ENCODE data around the gene HAUS7.
A peak's percentile ranks its signal among the peaks of the same experiment; 100 is the strongest.

HAUS7 gene

DNA sequence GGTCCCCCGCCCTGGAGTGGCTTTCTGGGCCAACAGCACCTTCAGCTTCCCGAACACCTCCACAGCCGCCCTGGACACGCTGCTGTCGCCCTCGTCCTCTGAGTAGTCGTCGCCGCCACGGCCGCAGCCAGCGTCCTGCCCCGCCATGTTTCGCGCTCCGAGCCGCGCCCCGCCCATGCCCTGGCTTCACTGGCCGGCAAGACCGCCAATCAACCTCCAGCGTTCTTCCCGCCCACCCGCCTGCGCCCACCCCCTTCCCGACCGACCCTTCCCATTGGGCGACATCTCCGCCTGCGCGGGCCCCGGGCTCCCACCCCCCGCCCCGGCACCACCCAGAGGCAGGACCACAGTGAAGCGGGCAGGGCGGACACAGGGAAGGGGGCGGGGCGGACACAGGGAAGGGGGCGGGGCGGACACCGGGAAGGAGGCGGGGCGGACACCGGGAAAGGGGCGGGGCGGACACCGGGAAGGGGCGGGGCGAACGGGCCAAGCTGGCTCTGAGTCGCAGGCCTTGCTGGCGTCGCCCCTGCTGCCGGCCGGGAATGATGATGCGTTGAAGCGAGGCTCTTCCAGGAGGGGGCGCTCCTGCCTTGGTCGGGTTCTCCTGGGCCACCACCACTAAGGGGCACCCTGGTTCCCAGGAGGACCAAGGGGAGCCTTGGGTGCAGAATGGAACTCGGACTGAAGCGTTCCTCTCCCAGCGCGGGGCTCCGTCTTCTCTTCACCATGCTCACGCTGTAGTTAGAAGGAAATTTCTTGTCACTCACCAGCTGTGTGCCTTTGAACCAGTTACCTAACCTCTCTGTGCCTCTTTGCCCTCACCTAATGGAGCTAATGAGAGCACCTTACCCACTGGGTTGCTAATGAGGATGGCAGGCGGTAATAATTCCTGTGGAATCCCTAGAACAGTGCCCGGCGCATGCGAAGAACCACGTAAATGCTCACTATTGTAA lies at the start of gene HAUS7:
TSS of gene HAUS7 (minus strand) at position 166 of the 953 bp plus-strand sequence. CDS start at position 147, 19 bp downstream.
- DNase-seq (ENCODE audit: low read depth) = peak; percentile 78

DNA sequence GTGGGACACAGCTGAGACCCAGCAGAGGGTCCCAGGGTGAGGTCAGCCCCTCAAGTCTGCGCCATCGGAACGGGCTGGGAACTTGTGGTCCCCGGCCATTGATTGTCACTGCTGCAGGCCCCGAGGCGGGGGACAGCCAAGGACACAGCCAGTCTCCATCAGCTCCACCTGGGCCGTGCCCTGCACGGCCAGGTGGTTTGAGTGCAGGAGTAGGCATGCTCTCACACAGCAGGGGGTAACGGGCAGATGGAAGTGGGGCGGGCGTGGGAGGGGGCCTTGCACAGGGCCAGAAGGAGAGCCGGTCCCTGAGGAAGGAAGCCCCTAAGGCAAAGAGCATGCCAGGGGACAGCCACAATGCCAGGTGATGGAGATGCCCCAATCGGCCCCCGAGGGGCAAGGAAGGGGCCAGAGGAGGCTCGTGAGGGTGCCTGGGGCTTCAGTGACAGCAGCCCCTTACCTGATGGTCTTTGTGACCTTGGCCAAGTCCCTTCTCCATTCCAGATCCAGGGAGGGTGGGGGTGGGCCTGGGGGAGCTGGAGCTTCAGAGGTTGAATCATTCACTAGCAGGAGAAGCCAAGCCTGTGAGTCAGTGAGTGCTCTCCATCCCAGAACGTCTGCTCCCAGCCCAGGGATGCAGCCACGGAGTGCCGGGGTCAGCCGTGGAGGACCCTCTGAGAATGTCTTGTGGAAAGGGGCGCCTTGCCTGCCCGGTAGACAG lies 49.4 kb upstream of the HAUS7 start:
- no peak for DNase-seq (ENCODE audit: low read depth)

DNA sequence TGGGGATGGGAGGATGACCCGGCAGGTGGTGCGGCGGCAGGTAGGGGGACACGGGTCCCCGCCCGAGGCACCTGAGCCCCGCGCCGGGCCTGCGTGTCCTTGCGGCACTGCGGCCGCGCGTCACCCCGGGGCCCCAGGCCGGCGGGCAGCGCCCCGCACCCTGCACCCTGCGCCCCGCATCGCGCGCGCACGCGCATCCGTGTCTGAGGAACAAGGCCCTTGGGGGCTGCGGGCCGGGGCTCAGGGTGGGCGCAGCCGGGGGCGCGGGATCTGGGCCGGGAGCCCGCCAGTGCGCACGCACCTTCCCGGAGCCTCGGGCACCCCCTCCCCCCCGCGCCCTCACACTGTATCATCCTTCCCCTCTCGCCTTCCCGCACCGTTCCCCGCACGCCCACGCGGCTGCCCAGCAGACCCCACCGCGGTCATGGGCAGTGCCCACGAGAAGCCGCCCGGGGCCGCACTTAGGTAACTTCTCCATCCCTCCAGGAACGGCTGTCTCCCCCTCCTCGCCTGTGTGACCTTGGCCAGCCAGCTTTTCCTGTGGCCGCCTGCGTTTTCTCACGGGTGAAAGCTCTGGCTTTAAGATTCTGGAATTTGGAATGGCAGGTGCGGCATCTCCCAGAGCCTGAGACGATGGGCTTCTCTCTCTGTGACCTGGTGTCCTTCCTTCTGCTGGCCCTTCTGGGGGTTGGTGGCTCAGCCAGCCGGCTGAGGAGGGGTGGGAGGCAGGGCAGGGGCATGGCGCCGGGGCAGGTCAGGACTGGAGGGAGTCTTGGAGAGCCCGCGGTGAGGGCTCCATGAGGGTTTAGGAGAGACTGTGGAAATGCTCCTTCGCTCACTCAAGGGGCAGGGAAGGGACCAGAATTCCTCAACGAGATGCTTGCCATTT lies 47.8 kb upstream of the HAUS7 start:
- DNase-seq (ENCODE audit: low read depth) = no peak

DNA sequence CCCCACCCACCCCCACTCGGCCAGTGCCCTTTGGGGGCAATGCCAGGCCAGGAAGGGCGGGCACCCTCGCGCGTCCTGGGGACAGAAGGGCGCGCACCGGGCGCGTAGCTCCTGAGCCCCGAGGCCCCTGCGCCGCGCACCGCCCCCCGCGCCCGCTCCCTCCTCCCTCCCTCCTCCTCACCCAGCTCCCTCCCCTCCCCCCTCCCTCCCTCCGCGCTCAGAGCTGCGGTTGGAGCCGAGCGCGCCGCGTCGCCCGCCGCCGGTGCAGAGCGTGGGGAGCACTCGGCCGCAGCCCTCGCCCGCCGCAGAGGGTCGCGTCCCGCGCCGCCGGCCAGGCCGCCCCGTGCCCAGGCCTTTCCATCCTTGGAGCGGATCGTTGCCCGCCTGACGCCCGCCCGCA lies 47.0 kb upstream of the HAUS7 start, which contains the start of gene ATP2B3:
TSS of gene ATP2B3 (plus strand) at position 220 of the 400 bp plus-strand sequence. CDS start 18,606 bp downstream, outside the sequence.
- no peak for DNase-seq (ENCODE audit: low read depth)

DNA sequence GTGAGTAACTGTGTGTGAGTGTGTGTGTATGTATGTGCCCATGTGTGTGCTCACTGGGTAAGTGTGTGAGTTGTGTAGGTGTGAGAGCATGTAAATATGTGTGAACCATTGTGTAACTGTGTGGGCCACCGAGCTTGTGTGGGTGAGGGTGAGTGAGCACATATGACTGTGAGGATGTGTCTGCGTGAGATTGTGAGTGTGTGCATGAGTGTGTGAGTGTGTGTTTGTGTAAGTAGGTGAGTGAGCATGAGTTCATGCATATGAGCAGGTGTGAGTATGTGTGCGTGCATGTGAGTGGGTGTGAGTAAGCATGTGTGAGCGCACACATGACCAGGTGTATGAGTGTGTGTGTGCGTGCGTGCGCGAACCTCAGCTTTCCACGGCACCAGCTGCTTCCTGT lies 45.7 kb upstream of the HAUS7 start:
- DNase-seq (ENCODE audit: low read depth) = no peak

DNA sequence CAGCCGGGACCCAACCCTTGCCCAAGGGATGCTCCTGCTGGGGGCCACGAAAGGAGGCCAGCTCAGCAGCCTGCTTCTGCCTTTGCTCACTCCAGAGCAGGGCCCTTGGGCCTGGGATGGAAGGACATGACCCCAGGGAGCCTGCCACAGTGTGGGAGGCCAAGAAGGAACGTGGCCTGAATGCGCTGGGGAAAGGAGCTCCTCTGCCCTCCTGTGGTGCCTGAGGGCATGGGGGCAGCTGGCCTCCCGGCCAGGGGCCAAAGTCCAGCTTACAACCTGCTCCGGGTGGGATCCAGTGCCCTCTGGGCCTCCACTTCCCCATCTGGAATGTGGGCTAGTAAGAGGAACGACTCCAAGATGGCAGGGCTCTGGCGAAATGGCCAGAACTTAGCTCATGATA lies 45.1 kb upstream of the HAUS7 start:
- no peak for DNase-seq (ENCODE audit: low read depth)

DNA sequence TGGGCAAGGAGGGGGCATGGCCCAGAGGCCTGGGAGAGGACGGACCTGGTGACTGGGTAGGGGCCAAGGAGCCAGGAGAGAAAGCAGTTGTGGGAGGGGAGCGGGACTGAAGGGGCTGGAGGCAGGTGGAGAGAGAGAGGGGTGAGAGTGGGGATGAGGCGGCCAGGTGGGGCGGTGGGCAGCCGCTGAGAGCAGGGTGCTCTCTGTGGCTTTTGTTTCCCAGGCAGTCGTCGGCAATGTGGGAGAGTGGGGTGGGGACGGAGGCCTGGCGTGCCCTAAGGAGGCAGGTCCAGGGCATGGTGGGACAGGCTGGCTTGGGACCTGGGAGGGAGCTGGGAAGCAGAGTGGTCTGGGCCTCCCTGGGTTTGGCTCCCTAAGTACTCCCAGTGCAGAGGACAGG lies 43.9 kb upstream of the HAUS7 start:
- no peak for DNase-seq (ENCODE audit: low read depth)

DNA sequence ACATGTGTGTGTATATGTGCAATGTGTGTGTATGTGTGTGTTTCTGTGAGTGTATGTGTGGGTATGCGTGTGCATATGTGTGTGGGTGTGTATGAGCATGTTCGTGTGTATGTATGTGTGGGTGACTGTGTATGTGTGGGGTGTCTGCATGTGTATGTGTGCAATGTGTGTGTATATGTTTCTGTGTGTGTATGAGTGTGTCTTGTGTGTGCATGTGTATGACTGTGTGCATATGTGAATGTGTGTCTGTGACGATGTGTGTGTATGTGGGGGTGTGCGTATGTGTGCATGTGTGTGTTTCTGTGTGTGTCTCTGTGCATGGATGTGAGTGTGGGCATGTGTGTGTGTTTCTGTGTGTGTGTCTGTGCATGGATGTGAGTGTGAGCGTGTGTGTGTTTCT lies 42.9 kb upstream of the HAUS7 start:
- no peak for DNase-seq (ENCODE audit: low read depth)

DNA sequence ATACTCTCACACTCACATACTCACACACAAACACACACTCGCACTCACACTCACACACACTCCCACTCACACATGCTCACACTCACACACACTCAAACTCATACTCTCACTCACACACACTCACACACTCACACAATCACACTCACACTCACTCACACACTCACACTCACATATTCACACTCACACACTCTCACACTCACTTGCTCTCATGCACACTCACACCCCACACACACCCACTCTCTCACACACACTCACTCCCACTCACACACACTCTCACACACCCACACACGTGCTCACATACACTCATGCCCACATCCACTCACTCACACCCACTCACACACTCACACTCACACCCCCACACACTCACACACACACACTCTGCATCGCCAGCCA lies 42.1 kb upstream of the HAUS7 start:
- DNase-seq (ENCODE audit: low read depth) = no peak

DNA sequence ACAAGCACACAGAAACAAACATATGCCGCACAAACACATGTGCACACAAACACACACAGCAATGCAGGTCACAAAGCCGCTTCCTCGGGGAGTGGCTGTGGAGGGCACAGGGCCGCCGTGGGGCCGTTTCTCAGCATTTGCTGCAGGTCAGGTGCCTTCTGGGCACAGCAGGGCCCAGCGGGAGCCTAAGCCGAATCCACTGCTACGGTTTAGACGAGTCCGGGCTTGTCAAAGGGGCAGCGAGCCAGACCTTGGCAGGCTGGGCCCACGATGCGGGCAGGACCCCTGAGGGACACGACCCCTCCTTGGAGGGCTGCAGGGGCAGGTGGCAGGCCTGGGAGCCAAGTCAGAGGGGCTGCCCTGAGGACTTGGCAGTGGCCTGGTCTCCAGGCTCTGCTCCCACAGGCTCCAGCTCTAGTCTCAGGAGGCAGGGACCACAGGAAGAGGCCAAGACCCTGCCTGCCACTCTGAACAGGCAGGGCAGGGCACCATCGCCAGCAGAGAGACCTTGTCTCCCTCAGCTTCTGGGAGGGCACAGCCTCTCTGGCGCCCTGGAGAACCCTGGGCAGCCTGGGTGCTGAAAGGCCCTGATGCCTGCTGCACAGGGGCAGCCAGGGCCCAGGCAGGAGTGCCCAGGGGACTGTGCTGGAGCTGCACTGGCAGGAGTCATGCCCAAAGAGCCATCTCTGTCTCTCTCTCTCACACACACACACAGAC lies 41.6 kb upstream of the HAUS7 start:
- no peak for DNase-seq (ENCODE audit: low read depth)

DNA sequence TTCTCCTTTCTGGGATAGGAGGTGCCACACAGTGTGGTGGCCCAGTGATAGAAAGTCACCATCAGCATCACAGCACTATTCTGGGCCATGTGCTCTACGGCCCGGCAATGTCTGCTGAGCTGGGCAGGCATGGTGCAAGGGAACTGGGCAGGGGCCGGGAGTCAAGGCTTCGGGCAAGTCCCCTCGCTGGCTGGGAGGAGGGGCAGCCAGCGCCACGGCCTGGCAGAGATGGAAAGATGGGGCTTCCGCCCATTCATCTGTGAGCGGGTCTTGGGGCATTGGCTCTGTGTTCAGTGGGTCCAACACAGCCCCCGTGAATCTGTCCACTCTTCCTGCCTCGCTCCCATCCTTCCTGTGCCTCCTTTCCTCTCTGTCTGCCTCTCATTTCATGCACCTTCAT lies 40.0 kb upstream of the HAUS7 start:
- DNase-seq (ENCODE audit: low read depth) = no peak

DNA sequence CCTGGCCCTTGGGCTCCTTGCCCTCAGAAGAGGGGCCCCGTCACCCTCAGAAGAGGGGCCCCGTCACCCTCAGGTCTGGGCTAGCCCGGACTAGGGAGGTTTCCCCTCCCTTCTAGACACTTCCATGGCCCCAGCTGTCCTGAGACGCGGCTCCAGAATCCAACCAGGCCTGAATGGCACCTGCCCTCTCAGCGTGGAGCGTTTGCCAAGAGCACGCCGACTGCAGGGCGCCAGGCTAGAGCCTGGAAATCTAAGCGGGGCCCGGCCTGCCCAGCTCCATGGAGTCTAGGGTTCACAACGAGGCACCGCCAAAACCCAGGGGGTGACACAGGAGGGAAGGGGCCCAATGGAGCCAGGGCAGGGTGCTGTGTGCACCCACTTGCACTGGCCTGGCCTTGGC lies 39.2 kb upstream of the HAUS7 start:
- DNase-seq (ENCODE audit: low read depth) = no peak

DNA sequence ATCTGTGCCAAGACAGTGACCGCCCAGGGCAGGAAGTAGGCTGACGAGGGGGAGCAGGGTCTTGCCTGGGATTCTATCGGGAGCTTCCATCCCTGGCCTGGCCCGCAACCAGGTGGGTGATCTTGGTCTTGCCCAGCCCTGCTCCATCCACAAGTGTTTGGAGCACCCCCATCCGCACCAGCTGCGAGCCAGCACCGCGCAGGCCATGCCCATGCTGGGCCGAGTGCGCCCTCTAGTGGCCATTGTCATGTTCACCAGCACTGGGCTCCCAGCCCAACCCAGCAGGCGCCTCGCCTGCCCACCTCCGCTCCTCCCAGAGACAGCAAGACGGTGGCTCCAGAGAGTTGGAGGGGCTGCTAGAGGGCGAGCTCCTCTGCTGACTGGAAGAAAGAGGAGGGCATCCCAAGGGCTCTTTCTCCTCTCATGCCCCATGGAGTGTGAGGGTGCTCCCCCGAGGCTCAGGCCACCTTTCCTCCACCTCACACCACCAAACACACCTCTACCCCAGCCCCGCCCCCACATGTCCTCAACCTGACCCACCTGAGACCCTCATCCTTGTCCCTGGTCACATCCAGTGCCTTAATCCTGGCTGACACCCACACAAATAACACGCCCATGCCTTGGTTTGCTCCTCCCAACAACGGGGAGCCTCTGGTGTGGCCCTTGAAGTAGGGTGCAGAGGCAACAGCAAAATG lies 37.3 kb upstream of the HAUS7 start:
- DNase-seq (ENCODE audit: low read depth) = peak; percentile 71

DNA sequence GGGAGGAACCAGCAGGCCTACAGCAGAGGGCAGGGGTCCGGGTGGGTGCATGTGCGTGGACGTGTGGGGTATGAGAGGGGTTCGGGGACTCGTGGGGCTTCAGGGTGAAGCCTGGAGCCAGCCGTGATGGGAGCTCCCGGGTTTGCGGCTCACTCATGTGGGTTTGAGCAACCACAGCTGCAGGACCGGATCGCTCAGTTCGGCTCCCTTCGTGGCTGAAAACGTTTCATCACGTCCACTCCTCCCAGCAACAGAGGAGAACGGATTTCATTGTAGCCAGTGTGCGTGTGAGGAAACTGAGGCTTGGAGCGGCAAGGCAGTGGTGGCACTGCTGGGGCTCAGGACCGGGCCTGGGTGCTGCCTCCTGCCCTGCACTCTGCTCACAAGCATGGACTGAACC lies 35.0 kb upstream of the HAUS7 start:
- no peak for DNase-seq (ENCODE audit: low read depth)

DNA sequence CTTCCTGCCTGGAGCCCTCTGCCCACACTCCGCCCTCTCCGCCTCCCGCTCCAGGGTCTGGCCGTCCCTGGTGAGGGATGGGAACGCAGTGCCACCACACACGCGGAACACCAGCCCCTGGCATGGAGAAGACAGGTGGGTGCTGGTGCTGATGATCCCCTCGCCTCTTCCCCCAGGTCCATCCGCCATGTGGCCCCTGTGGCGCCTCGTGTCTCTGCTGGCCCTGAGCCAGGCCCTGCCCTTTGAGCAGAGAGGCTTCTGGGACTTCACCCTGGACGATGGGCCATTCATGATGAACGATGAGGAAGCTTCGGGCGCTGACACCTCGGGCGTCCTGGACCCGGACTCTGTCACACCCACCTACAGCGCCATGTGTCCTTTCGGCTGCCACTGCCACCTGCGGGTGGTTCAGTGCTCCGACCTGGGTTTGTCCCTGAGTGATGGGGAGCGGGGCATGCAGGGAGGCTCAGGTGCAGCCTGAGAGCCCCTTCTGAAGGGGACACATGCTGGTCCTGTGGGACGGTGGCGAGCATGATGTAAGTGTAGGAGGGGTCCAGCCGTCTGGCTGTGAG lies 34.2 kb upstream of the HAUS7 start:
- DNase-seq (ENCODE audit: low read depth) = no peak

DNA sequence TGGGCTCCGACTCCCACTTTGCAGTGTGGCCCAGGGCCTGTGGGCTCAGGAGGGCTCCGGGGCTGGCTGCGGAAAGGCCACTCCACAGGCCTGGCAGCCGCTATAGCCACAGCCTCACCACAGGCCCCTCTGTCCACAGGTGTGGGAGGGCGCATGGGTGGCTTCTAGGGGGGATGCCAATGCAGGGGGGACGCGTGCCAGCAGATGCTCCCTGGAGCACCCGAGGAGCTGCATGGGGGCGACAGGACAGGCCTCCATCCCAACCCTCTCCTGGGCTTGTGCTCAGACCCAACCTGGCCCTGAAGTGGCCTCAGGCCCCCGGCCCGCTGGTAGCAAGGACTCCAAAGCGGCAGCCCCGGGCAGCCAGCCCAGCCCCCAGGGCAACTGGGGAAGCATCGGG lies 32.4 kb upstream of the HAUS7 start:
- no peak for DNase-seq (ENCODE audit: low read depth)

DNA sequence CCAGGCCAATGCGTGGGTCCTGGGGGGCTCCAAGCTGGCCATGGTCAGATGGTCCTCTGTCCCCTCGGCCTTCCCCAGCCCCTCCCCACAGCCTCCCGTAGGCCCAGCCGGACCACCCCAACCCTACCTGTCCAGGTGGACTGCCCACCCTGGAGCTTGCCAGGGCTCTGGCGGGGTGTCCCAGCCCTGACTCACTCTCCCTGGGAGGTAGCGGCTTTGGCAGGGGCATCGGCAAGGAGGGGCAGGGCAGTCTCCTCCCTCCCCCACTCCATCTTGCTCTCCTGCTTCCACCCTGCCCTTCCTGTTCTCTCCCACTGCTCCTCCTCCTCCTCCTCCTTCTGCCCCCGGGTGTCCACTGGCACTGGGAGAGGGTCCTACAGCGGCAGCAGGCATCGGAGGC lies 31.8 kb upstream of the HAUS7 start:
- DNase-seq (ENCODE audit: low read depth) = no peak

DNA sequence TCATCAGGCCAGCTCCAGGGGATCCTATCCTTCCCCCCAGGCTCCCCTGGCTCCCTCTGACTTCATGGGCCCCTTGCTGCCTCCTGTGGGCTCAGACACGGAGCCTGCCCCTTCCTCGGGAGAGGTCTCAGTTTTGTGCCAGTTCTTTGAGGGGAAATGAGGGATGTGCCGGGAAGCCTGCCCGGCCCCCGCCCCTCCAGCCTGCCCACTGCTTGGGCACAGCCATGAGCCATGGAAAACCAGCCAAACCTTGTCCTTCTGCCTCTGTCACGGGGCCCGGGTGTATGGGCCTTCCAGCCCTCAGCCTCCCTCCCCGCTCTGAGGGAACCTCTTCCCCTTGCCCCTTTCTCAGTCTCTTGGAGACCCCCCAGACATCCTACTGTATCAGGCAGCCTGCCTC lies 31.2 kb upstream of the HAUS7 start:
- no peak for DNase-seq (ENCODE audit: low read depth)

DNA sequence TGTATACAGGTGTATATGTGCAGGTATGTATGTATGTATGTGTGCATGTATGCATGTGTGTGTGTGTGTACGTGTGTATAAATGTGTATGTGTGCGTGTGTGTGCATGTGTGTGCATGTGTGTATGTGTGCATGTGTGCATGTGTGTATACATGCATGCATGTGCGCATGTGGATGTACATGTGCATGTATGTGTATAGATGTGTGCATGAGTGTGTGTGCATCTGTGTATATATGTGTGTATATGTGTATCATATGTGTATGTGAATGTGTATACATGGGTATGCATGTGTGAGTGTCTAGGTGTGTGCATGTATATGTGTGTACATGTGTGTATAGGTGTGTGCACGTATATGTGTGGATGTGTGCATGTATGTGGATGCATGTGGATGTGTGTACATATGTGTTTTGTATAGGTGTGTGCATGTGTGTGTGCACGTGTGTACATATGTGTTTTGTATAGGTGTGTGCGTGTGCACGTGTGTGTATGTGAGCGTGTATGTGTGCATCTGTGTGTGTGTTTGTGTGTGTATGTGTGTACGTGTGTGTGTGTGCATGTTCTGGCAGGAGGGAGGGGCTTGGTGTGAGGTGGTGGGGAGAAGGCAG lies 30.4 kb upstream of the HAUS7 start:
- DNase-seq (ENCODE audit: low read depth) = no peak

DNA sequence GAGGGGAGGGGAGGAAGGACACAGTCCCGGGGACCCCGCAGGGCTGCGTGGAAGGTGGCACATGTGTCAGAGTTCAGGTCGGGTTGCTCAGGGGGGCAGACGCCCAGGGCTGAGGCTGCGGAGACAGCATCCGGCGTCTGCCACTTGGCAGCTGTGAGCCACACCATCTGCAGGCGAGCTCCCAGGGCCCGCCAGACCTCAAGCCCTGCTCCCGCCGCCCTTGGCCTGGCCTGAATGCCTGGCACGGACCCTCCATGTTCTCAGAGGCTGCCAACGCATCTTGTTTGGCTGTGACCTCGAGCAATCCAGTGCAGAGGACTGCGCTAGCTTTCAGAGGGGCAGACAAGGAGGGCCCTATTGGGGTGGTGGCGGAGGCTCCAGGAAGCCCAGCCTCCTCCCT lies 29.5 kb upstream of the HAUS7 start:
- DNase-seq (ENCODE audit: low read depth) = no peak
